Karpas-422 (cell line): Measurements from ENCODE around the gene DUOXA2. TPM values are rescaled to one million over a fixed set of nuclear protein-coding genes. Genes with fewer than 3 reads are reported as not detected.
A peak's percentile ranks its signal among the peaks of the same experiment; 100 is the strongest.

Experiments used
- DNase-seq: peaks from one replicate; pipeline ENCODE4 v3.0.0-alpha.2; 2015
- H2AFZ ChIP-seq: fragments of 200-600 bp; sonication (generic); 2 replicates; pipeline ENCODE4 v1.6.1; 2014; ENCODE audit warnings: antibody characterized with exemption, low read length, mixed read lengths
- H3K27ac ChIP-seq: fragments of 200-600 bp; sonication (generic); 2 replicates; pipeline ENCODE4 v1.5.1; 2014; ENCODE audit warnings: mild to moderate bottlenecking, low read length, moderate library complexity
- H3K27me3 ChIP-seq: fragments of 200-600 bp; sonication (generic); 2 replicates; pipeline ENCODE4 v1.6.1; 2014; ENCODE audit warnings: low read length, mixed read lengths
- H3K36me3 ChIP-seq: fragments of 200-600 bp; sonication (generic); 2 replicates; pipeline ENCODE4 v1.6.1; 2014; ENCODE audit warnings: low read length, mixed read lengths; ENCODE audit not compliant: insufficient read depth
- H3K4me1 ChIP-seq: fragments of 200-600 bp; sonication (generic); 2 replicates; pipeline ENCODE4 v1.6.1; 2014; ENCODE audit warnings: mild to moderate bottlenecking, low read length, mixed read lengths
- H3K4me2 ChIP-seq: fragments of 200-600 bp; sonication (generic); 2 replicates; pipeline ENCODE4 v1.6.1; 2014; ENCODE audit warnings: low read length, low read depth, mild to moderate bottlenecking; ENCODE audit not compliant: poor library complexity, severe bottlenecking
- H3K4me3 ChIP-seq: fragments of 200-600 bp; sonication (generic); 2 replicates; pipeline ENCODE4 v1.5.1; 2014; ENCODE audit warnings: mild to moderate bottlenecking, antibody characterized with exemption, low read length, mixed read lengths
- H3K79me2 ChIP-seq: fragments of 200-600 bp; sonication (generic); 2 replicates; pipeline ENCODE4 v1.6.1; 2014; ENCODE audit warnings: mild to moderate bottlenecking, low read length, mixed read lengths
- H3K9ac ChIP-seq: fragments of 200-600 bp; sonication (generic); 2 replicates; pipeline ENCODE4 v1.6.0; 2014; ENCODE audit warnings: low read length
- H3K9me2 ChIP-seq: fragments of 200-600 bp; sonication (generic), shearing (Covaris generic); replicated peaks from 2 replicates; pipeline ENCODE4 v1.6.0; 2014; ENCODE audit warnings: mild to moderate bottlenecking, low read length, moderate library complexity; ENCODE audit not compliant: insufficient read depth
- H3K9me3 ChIP-seq: fragments of 300-700, 200-600 bp; sonication (generic); 2 replicates; pipeline ENCODE4 v1.6.1; 2014; ENCODE audit warnings: low read length, mixed read lengths
- H4K20me1 ChIP-seq: fragments of 200-600 bp; sonication (generic); 2 replicates; pipeline ENCODE4 v1.6.1; 2014; ENCODE audit warnings: mild to moderate bottlenecking, antibody characterized with exemption, low read length, low read depth; ENCODE audit not compliant: insufficient read depth
- total RNA-seq: library from RNA; depleted of rRNA; stranded (reverse); fragments of >200 nt; shearing (Covaris generic); gene quantifications from 2 replicates; pipeline ENCODE4 v1.2.3, GENCODE V29; 2014; ENCODE audit warnings: low replicate concordance

Gene DUOXA2
- total RNA-seq, 1 experiment from 2014 or later, result not detected

GRCh38 chr15:45126535-45127158 is 12.5 kb downstream of the DUOXA2 start:
- no peaks in the 10 kb centered on the region for H4K20me1 ChIP-seq
- no peaks in the 10 kb centered on the region for H3K9me3 ChIP-seq
- H3K4me2 ChIP-seq, result no peak overlapping the region
- no peak overlapping the region for H3K27ac ChIP-seq
- H3K4me3 ChIP-seq, result no peak overlapping the region
- H3K9me2 ChIP-seq, result no peaks in the 10 kb centered on the region
- peak; percentile 81 for DNase-seq
- H3K36me3 ChIP-seq, result no peaks in the 10 kb centered on the region
- no peaks in the 10 kb centered on the region for H3K79me2 ChIP-seq
- H2AFZ ChIP-seq, result no peak overlapping the region
- H3K9ac ChIP-seq, result no peak overlapping the region
- no peaks in the 10 kb centered on the region for H3K4me1 ChIP-seq
- H3K27me3 ChIP-seq, result no peaks in the 10 kb centered on the region

DNA sequence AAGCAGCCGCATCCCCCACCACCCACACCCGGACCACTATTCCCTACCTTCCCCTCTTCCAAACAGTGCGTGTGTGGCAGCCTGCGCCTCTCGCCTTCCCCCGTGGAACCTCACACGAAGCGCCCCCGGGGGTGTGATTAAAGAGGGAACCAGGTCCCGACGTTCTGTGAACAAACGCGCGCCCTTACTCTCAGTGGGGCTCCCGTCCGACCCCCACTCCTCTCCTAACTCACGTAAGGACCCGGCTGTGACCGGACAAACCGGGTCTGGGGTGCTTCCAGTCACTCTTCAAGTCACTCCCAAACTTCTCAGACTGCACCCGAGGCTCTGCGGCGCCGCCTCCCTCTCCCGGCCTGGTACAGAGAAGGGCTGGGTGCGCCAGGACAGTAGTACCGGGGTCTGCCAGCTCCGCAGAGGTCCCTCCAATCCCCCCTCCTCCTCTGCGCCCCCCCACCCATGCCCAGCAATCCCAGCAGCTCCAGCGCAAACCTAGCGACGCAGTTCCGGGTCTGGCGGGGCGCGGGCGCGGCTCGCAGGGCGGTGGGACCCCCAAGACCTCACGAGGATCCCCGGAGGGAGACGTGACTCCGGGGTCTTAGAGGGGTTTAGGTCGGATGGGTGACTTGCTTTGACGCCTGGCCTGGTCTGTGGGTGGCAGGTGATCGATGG is 15.0 kb downstream of the DUOXA2 start:
- no peak overlapping the region for H3K4me3 ChIP-seq
- no peaks in the 10 kb centered on the region for H3K9me3 ChIP-seq
- no peak overlapping the region for H3K27ac ChIP-seq
- H3K79me2 ChIP-seq, result no peaks in the 10 kb centered on the region
- H3K36me3 ChIP-seq, result no peaks in the 10 kb centered on the region
- H2AFZ ChIP-seq, result no peak overlapping the region
- no peaks in the 10 kb centered on the region for H3K4me1 ChIP-seq
- no peak for DNase-seq
- H4K20me1 ChIP-seq, result no peaks in the 10 kb centered on the region
- H3K4me2 ChIP-seq, result no peak overlapping the region
- H3K27me3 ChIP-seq, result no peaks in the 10 kb centered on the region
- H3K9ac ChIP-seq, result no peak overlapping the region
- H3K9me2 ChIP-seq, result no peaks in the 10 kb centered on the region

DNA sequence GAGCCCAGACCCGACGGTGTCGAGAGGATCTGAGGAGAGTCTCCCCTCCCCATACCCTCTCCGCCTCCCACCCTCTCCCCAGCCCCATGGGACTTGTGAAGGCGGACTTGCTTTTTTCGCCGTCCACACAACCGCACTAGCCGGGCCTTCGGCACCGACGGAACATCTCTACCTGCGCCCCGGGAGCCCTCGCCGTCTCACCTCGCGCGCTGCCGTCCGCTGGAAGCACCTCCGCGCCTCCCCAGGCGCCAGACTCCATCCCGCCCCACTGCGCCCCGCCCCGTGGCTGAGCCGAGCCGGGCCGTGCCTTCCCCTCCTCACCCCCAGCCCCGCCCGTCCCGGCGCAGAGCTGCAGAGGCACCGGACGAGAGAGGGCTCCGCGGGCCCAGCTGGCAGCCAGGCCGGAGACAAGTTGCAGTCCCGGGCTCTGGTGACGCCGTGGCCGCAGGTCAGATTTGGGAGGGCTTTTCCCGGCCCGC is 15.6 kb downstream of the DUOXA2 start, which contains the start of the genes DUOX1 and DUOXA1:
TSS of gene DUOX1 (plus strand) at position 344 of the 479 bp plus-strand sequence. CDS start 1,973 bp downstream, outside the sequence.
TSS of gene DUOXA1 (minus strand) at position 229 of the 479 bp plus-strand sequence. CDS start 6,865 bp downstream, outside the sequence.
- Histone ChIP-seq H3K36me3 (no peaks in the 10 kb centered on the region), H3K79me2 (no peaks in the 10 kb centered on the region), H3K27me3 (no peaks in the 10 kb centered on the region), H3K9me3 (no peaks in the 10 kb centered on the region), H3K4me2 (no peak within 1 kb of the TSS), H4K20me1 (no peaks in the 10 kb centered on the region), H3K9me2 (no peaks in the 10 kb centered on the region), H2AFZ (no peak within 1 kb of the TSS), H3K4me3 (no peak within 1 kb of the TSS), H3K9ac (no peak within 1 kb of the TSS), H3K4me1 (no peaks in the 10 kb centered on the region), H3K27ac (no peak within 1 kb of the TSS)
- no peak for DNase-seq

GRCh38 chr15:45130291-45131000 is 16.3 kb downstream of the DUOXA2 start:
- no peak overlapping the region for H3K4me2 ChIP-seq
- H3K4me1 ChIP-seq, result no peaks in the 10 kb centered on the region
- H3K9me3 ChIP-seq, result no peaks in the 10 kb centered on the region
- no peak overlapping the region for H3K27ac ChIP-seq
- H3K4me3 ChIP-seq, result no peak overlapping the region
- no peaks in the 10 kb centered on the region for H3K79me2 ChIP-seq
- DNase-seq, result no peak
- no peaks in the 10 kb centered on the region for H4K20me1 ChIP-seq
- no peak overlapping the region for H3K9ac ChIP-seq
- no peaks in the 10 kb centered on the region for H3K27me3 ChIP-seq
- no peaks in the 10 kb centered on the region for H3K9me2 ChIP-seq
- H3K36me3 ChIP-seq, result no peaks in the 10 kb centered on the region
- H2AFZ ChIP-seq, result no peak overlapping the region

- H3K4me2 ChIP-seq, result no peak overlapping the region
- H3K4me3 ChIP-seq, result no peak overlapping the region
- H3K27me3 ChIP-seq, result no peaks in the 10 kb centered on the region
- no peak overlapping the region for H3K9ac ChIP-seq
- no peaks in the 10 kb centered on the region for H3K4me1 ChIP-seq
- H3K9me3 ChIP-seq, result no peaks in the 10 kb centered on the region
- H4K20me1 ChIP-seq, result no peaks in the 10 kb centered on the region
- H3K79me2 ChIP-seq, result no peaks in the 10 kb centered on the region
- H3K27ac ChIP-seq, result no peak overlapping the region
- no peaks in the 10 kb centered on the region for H3K36me3 ChIP-seq
- no peak overlapping the region for H2AFZ ChIP-seq
- no peaks in the 10 kb centered on the region for H3K9me2 ChIP-seq
- DNase-seq, result no peak
Measured at GRCh38 chr15:45131510-45131909, 17.4 kb downstream of the DUOXA2 start.

GRCh38 chr15:45132844-45133560 is 18.9 kb downstream of the DUOXA2 start:
- Histone ChIP-seq H3K36me3 (no peaks in the 10 kb centered on the region), H2AFZ (no peak overlapping the region), H3K79me2 (no peaks in the 10 kb centered on the region), H3K27ac (no peak overlapping the region), H3K27me3 (no peaks in the 10 kb centered on the region), H3K9me3 (no peaks in the 10 kb centered on the region), H3K4me3 (no peak overlapping the region), H3K4me2 (no peak overlapping the region), H3K4me1 (no peaks in the 10 kb centered on the region), H4K20me1 (no peaks in the 10 kb centered on the region), H3K9ac (no peak overlapping the region), H3K9me2 (no peaks in the 10 kb centered on the region)
- no peak for DNase-seq

- no peaks in the 10 kb centered on the region for H4K20me1 ChIP-seq
- H3K9ac ChIP-seq, result no peak overlapping the region
- no peak overlapping the region for H3K27ac ChIP-seq
- no peak overlapping the region for H3K4me3 ChIP-seq
- no peaks in the 10 kb centered on the region for H3K79me2 ChIP-seq
- H3K9me2 ChIP-seq, result no peaks in the 10 kb centered on the region
- H3K36me3 ChIP-seq, result no peaks in the 10 kb centered on the region
- no peak overlapping the region for H3K4me2 ChIP-seq
- H3K4me1 ChIP-seq, result no peaks in the 10 kb centered on the region
- H3K27me3 ChIP-seq, result no peaks in the 10 kb centered on the region
- DNase-seq, result no peak
- no peak overlapping the region for H2AFZ ChIP-seq
- H3K9me3 ChIP-seq, result no peaks in the 10 kb centered on the region
Measured at GRCh38 chr15:45133561-45133920, 19.4 kb downstream of the DUOXA2 start.

DNA sequence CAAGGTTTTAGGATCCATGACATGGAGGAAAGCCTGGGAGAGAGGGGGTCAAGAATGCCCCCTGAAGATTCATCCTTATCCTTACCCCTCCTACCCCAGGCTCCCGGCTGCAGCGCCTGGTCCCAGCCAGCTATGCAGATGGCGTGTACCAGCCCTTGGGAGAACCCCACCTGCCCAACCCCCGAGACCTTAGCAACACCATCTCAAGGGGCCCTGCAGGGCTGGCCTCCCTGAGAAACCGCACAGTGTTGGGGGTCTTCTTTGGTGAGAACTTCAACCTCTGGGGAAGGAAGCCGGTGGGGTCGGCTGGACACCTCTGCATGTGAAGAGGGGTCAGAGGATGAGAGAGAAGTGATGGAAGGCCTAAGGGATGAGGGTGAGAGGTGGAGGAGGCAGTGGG is 19.9 kb downstream of the DUOXA2 start:
- H3K4me3 ChIP-seq, result no peak overlapping the region
- H3K79me2 ChIP-seq, result no peaks in the 10 kb centered on the region
- no peaks in the 10 kb centered on the region for H3K36me3 ChIP-seq
- H3K27ac ChIP-seq, result no peak overlapping the region
- no peaks in the 10 kb centered on the region for H4K20me1 ChIP-seq
- no peak overlapping the region for H3K9ac ChIP-seq
- no peaks in the 10 kb centered on the region for H3K9me2 ChIP-seq
- no peak overlapping the region for H3K4me2 ChIP-seq
- DNase-seq, result no peak
- H3K27me3 ChIP-seq, result no peaks in the 10 kb centered on the region
- no peaks in the 10 kb centered on the region for H3K4me1 ChIP-seq
- H3K9me3 ChIP-seq, result no peaks in the 10 kb centered on the region
- H2AFZ ChIP-seq, result no peak overlapping the region
